ENCODE results near the gene ARV1.

GRCh38 chr1:231037585-231038517 lies 59.0 kb downstream of the ARV1 start:
- TF ChIP-seq, protein P1, sequence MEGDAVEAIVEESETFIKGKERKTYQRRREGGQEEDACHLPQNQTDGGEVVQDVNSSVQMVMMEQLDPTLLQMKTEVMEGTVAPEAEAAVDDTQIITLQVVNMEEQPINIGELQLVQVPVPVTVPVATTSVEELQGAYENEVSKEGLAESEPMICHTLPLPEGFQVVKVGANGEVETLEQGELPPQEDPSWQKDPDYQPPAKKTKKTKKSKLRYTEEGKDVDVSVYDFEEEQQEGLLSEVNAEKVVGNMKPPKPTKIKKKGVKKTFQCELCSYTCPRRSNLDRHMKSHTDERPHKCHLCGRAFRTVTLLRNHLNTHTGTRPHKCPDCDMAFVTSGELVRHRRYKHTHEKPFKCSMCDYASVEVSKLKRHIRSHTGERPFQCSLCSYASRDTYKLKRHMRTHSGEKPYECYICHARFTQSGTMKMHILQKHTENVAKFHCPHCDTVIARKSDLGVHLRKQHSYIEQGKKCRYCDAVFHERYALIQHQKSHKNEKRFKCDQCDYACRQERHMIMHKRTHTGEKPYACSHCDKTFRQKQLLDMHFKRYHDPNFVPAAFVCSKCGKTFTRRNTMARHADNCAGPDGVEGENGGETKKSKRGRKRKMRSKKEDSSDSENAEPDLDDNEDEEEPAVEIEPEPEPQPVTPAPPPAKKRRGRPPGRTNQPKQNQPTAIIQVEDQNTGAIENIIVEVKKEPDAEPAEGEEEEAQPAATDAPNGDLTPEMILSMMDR (conservative IDR thresholded peaks at IDR 0.05 in 1 of 2, IDR thresholded peaks at IDR 0.05 in 1 of 2; ENCODE audit: low read depth in 1 of 2, low read length in 2 of 2) = no peak
- no peak for TF ChIP-seq EZH2 (IDR thresholded peaks at IDR 0.05; ENCODE audit: low read length, missing control alignments)
